ENCODE measurements around the gene FAM13A.

- TF ChIP-seq CTCF (IDR thresholded peaks at IDR 0.05): no peak
- no peak for TF ChIP-seq POLR2A (IDR thresholded peaks at IDR 0.05)
These were observed 311.3 kb downstream of the FAM13A start for GRCh38 chr4:88745581-88746163.

All from esophagus squamous epithelium (tissue), 4 donors.